DND-41 (cell line): Measurements from ENCODE around the gene MYLK.

Source experiments
- CTCF ChIP-seq: IDR thresholded peaks from 2 replicates; pipeline ENCODE4 v1.5.1; 2012; ENCODE audit warnings: borderline replicate concordance, low read length, moderate library complexity, mild to moderate bottlenecking; ENCODE audit not compliant: poor library complexity, severe bottlenecking; ENCODE audit errors: extremely low read depth
- EZH2 ChIP-seq: IDR thresholded peaks from 3 replicates; pipeline ENCODE4 v1.6.1; 2012; ENCODE audit warnings: borderline replicate concordance, low read depth, mild to moderate bottlenecking, moderate library complexity, low read length, inconsistent platforms; ENCODE audit not compliant: severe bottlenecking

GRCh38 chr3:123663977-123664376 lies 220.2 kb downstream of the MYLK start:
- TF ChIP-seq CTCF: no peak
- TF ChIP-seq EZH2: no peak
